GM21390 (cell line): ENCODE data around the gene TFB2M.

Experiments
- ATAC-seq: cut with Tn5 transposase; IDR thresholded peaks from one replicate; pipeline ENCODE4 v1.9.1; 2021; ENCODE audit not compliant: unreplicated experiment

Gene TFB2M

GRCh38 chr1:246515390-246516005 lies 50.6 kb downstream of the TFB2M start:
- ATAC-seq, result no peak

- ATAC-seq, result no peak
Observed at GRCh38 chr1:246513619-246514343, 52.3 kb downstream of the TFB2M start.

- no peak for ATAC-seq
Observed at GRCh38 chr1:246513041-246513440, 53.0 kb downstream of the TFB2M start.

GRCh38 chr1:246512635-246513034 lies 53.4 kb downstream of the TFB2M start:
- ATAC-seq, result no peak

GRCh38 chr1:246512230-246512629 lies 53.8 kb downstream of the TFB2M start:
- no peak for ATAC-seq

GRCh38 chr1:246511203-246511602 lies 54.9 kb downstream of the TFB2M start:
- ATAC-seq, result no peak

GRCh38 chr1:246510147-246511030 lies 55.7 kb downstream of the TFB2M start:
- no peak for ATAC-seq

- no peak for ATAC-seq
Observed at GRCh38 chr1:246508897-246509688, 57.0 kb downstream of the TFB2M start.

- peak; percentile 93 for ATAC-seq
Observed at GRCh38 chr1:246506674-246507481, 59.2 kb downstream of the TFB2M start, which contains the start of gene SMYD3. Gene SMYD3 (minus strand): TSS chr1:246507279.

GRCh38 chr1:246506367-246506673 lies 59.7 kb downstream of the TFB2M start:
- ATAC-seq, result peak; percentile 13

GRCh38 chr1:246503341-246503740 lies 62.7 kb downstream of the TFB2M start:
- no peak for ATAC-seq

- ATAC-seq, result peak; percentile 67
Observed at GRCh38 chr1:246497331-246497915, 68.6 kb downstream of the TFB2M start.

GRCh38 chr1:246492611-246493245 lies 73.3 kb downstream of the TFB2M start:
- ATAC-seq, result peak; percentile 61

GRCh38 chr1:246491551-246492053 lies 74.5 kb downstream of the TFB2M start:
- no peak for ATAC-seq
